ENCODE data around the gene NUDCD3. TPM values are rescaled to one million over a fixed set of nuclear protein-coding genes. Genes with fewer than 3 reads are reported as not detected.
"Not testable (repeated sequence)": the region's sequence is repeated elsewhere in the genome, so short reads cannot be mapped to it uniquely, and the experiment has no call there.

The NUDCD3 gene
- total and polyA plus RNA-seq, 7 donors: 34.6 to 140 (median 97.7) TPM

- Histone ChIP-seq H3K27me3 (ENCODE audit: insufficient read depth in 3 of 3, low read length in 2 of 3) (no peaks in the 10 kb centered on the region), H3K36me3 (ENCODE audit: insufficient read depth in 1 of 2, low read depth in 1 of 2) (peaks cover 0 to 1% of the 10 kb centered on the region in 2 donors), H3K27ac (peak overlapping the region; percentile 56), H3K9me3 (no peaks in the 10 kb centered on the region), H3K4me3 (no peak overlapping the region), H3K4me1 (peaks cover 52% of the 10 kb centered on the region)
- DNase-seq (no peak), ATAC-seq (no peak)
- WGBS, 3 donors: 81 to 86% (median 83%) methylated on average over 6 of the region's 6 CpGs
- intact Hi-C loops (cut with DNase I): loop anchor here in 1 of 2 donors (5.0 kb wide), 1 partner anchor 40 kb away; no protein-coding TSS in a partner anchor
- TF ChIP-seq CTCF (IDR thresholded peaks at IDR 0.05): no peak
Observed at GRCh38 chr7:44432381-44432977, 58.0 kb downstream of the NUDCD3 start.

- intact Hi-C loops (cut with DNase I): loop anchor here in 1 of 2 donors (5.0 kb wide), 1 partner anchor 41 kb away; no protein-coding TSS in a partner anchor
- Histone ChIP-seq H3K27me3 (ENCODE audit: insufficient read depth in 3 of 3, low read length in 2 of 3) (no peaks in the 10 kb centered on the region), H3K9me3 (no peaks in the 10 kb centered on the region), H3K4me3 (no peak overlapping the region), H3K4me1 (peaks cover 52% of the 10 kb centered on the region), H3K27ac (peak overlapping the region; percentile 56), H3K36me3 (ENCODE audit: insufficient read depth in 1 of 2, low read depth in 1 of 2) (peaks cover 0 to 11% of the 10 kb centered on the region in 2 donors)
- peak; percentile 27 for TF ChIP-seq CTCF (IDR thresholded peaks at IDR 0.05)
- 52 to 75% (median 53%) methylated on average over 2 of the region's 2 CpGs for WGBS, 3 donors
- ATAC-seq: peak; percentile 57 to 66 (median 58)
- DNase-seq: no peak
Observed at GRCh38 chr7:44431091-44431608, 59.3 kb downstream of the NUDCD3 start.

GRCh38 chr7:44430054-44430453, 60.4 kb downstream of the NUDCD3 start:
- WGBS, 3 donors: 95 to 97% (median 96%) methylated on average over 4 of the region's 4 CpGs
- no peak overlapping the region for H3K27ac ChIP-seq
- intact Hi-C loops (cut with DNase I): loop anchor here in 1 of 2 donors (5.0 kb wide), 1 partner anchor 42 kb away; no protein-coding TSS in a partner anchor
- DNase-seq (no peak), ATAC-seq (no peak)
- H3K27me3 ChIP-seq (ENCODE audit: insufficient read depth in 3 of 3, low read length in 2 of 3): no peaks in the 10 kb centered on the region
- peaks cover 0 to 22% of the 10 kb centered on the region in 2 donors for H3K36me3 ChIP-seq (ENCODE audit: insufficient read depth in 1 of 2, low read depth in 1 of 2)
- H3K4me1 ChIP-seq: peaks cover 49% of the 10 kb centered on the region
- H3K9me3 ChIP-seq: no peaks in the 10 kb centered on the region
- TF ChIP-seq CTCF (IDR thresholded peaks at IDR 0.05): no peak
- H3K4me3 ChIP-seq: no peak overlapping the region

- intact Hi-C loops (cut with DNase I): loop anchor here in 1 of 2 donors (5.0 kb wide), 1 partner anchor 38 kb away; no protein-coding TSS in a partner anchor
- DNase-seq; ATAC-seq; H3K4me1 ChIP-seq; H3K4me3 ChIP-seq; H3K9me3 ChIP-seq; H3K27ac ChIP-seq; H3K27me3 ChIP-seq (ENCODE audit: insufficient read depth in 3 of 3, low read length in 2 of 3): not testable (repeated sequence)
- WGBS, 3 donors: 87 to 97% (median 92%) methylated on average over 2 of the region's 2 CpGs
- peaks cover 0 to 25% of the 10 kb centered on the region in 2 donors for H3K36me3 ChIP-seq (ENCODE audit: insufficient read depth in 1 of 2, low read depth in 1 of 2)
Observed at GRCh38 chr7:44424762-44425161, 65.7 kb downstream of the NUDCD3 start.

- Histone ChIP-seq H3K4me1 (no peaks in the 10 kb centered on the region), H3K4me3 (no peak overlapping the region), H3K27ac (no peak overlapping the region), H3K27me3 (ENCODE audit: insufficient read depth in 3 of 3, low read length in 2 of 3) (no peaks in the 10 kb centered on the region), H3K9me3 (no peaks in the 10 kb centered on the region), H3K36me3 (ENCODE audit: insufficient read depth in 1 of 2, low read depth in 1 of 2) (peaks cover 0 to 17% of the 10 kb centered on the region in 2 donors)
- 89 to 94% (median 90%) methylated on average over 6 of the region's 6 CpGs for WGBS, 3 donors
- no peak for DNase-seq
- no peak for TF ChIP-seq CTCF (IDR thresholded peaks at IDR 0.05)
- no peak for ATAC-seq
- intact Hi-C loops (cut with DNase I): no loop called here
Observed at GRCh38 chr7:44416941-44417340, 73.5 kb downstream of the NUDCD3 start.

Data from psoas muscle (tissue), 8 donors.